Spleen (tissue), 11 donors: ENCODE results near the gene NEURL1. TPM values are rescaled to one million over a fixed set of nuclear protein-coding genes. Genes with fewer than 3 reads are reported as not detected.

ENCODE experiments used
- DNase-seq: peaks from one replicate; pipeline ENCODE4 v3.0.0-alpha.2; 2020
- H3K27ac ChIP-seq, 8 donors: fragments of 200-600 bp; sonication (generic) in 7 of 8; 1 replicate in 4 of 8; 2 replicates in 4 of 8; pipeline versions ENCODE4 v1.5.0 to v1.8.0; 2016 to 2021; ENCODE audit warnings: inconsistent platforms in 4 of 8, mild to moderate bottlenecking in 4 of 8, moderate library complexity in 1 of 8
- H3K27me3 ChIP-seq, 7 donors: fragments of 200-600 bp; sonication (generic) in 6 of 7; replicated peaks in 1 of 7; 1 replicate in 4 of 7; 2 replicates in 3 of 7; pipeline versions ENCODE4 v1.5.0 to v1.8.0; 2016 to 2021; ENCODE audit warnings: inconsistent platforms in 3 of 7, mild to moderate bottlenecking in 1 of 7
- H3K36me3 ChIP-seq, 6 donors: fragments of 200-600 bp; sonication (generic) in 5 of 6; 1 replicate in 4 of 6; 2 replicates in 2 of 6; pipeline versions ENCODE4 v1.5.0 to v1.8.0; 2016 to 2021; ENCODE audit warnings: inconsistent platforms in 2 of 6
- H3K4me1 ChIP-seq, 6 donors: fragments of 200-600 bp; sonication (generic) in 5 of 6; 1 replicate in 3 of 6; 2 replicates in 3 of 6; pipeline versions ENCODE4 v1.5.0 to v1.8.0; 2016 to 2021; ENCODE audit warnings: inconsistent platforms in 3 of 6
- H3K4me3 ChIP-seq, 8 donors: fragments of 200-600 bp; sonication (generic) in 7 of 8; 1 replicate in 4 of 8; 2 replicates in 4 of 8; pipeline versions ENCODE4 v1.5.0 to v1.8.0; 2016 to 2021; ENCODE audit warnings: inconsistent platforms in 4 of 8, mild to moderate bottlenecking in 4 of 8, moderate library complexity in 2 of 8
- H3K9me3 ChIP-seq, 8 donors: fragments of 200-600 bp; sonication (generic) in 7 of 8; 1 replicate in 4 of 8; 2 replicates in 4 of 8; pipeline versions ENCODE4 v1.5.0 to v1.8.0; 2016 to 2021; ENCODE audit warnings: inconsistent platforms in 4 of 8
- CTCF ChIP-seq, 11 experiments: fragments of 200-600 bp in 7 of 11; fragments of 450-650 bp in 4 of 11; sonication (generic) in 4 of 11; IDR thresholded peaks in 8 of 11; conservative IDR thresholded peaks in 3 of 11; 1 replicate in 7 of 11; 2 replicates in 4 of 11; pipeline versions ENCODE4 v1.4.0 to v1.8.0; 2016 to 2021; ENCODE audit warnings: antibody characterized with exemption in 11 of 11, inconsistent platforms in 4 of 11, mild to moderate bottlenecking in 1 of 11
- POLR2A ChIP-seq, 3 donors: fragments of 450-650 bp; IDR thresholded peaks; one replicate each; pipeline ENCODE4 v1.5.1; 2017; ENCODE audit warnings: antibody characterized with exemption in 3 of 3, mild to moderate bottlenecking in 1 of 3
- POLR2AphosphoS5 ChIP-seq, 3 donors: sonication (generic); formaldehyde crosslinking; IDR thresholded peaks; one replicate each; pipeline ENCODE4 v1.5.1; 2017; ENCODE audit warnings: antibody characterized with exemption in 3 of 3
- WGBS, 5 donors: extraction: QIAGEN DNeasy Blood & Tissue Kit in 3 of 5; methylation state at CpG; one replicate each; pipeline versions ENCODE4 v1.1.5 to v1.1.7; 2013 to 2018; 5-methylcytosine and 5-hydroxymethylcytosine counted together
- intact Hi-C: fragments of 100-400 bp; cut with DNase I; formaldehyde crosslinking; loops from one replicate; pipeline ENCODE4 v1.15.0; 2023; ENCODE audit warnings: low total_unique reads
- polyA plus RNA-seq, 3 donors: library from polyadenylated mRNA; stranded (reverse); fragments of 200-250 nt; gene quantifications; one replicate each; pipeline ENCODE4 v1.2.1, GENCODE V29; 2013
- total RNA-seq, 7 donors: library from RNA; depleted of rRNA in 3 of 7; stranded (reverse); fragments of >200 nt in 3 of 7; fragmentation: NEBNext Ultra II Directional in 4 of 7; extraction: Animal tissue kit (Norgen Biotek cat#: 25700) in 4 of 7; gene quantifications; one replicate each; pipeline versions ENCODE4 v1.1.0 to v1.2.1, GENCODE V29; 2016 to 2021
- donor health status: healthy with polysubstance abuse.
- donor health status: DM: no; HTN: no; CAD: no; lungs with moderate emphysema.
- donor health status: DM: no; HTN: no; CAD: no.
- donor health status: Bipolar disorder and iron deficiency.
- donor health status: healthy.
- donor health status: DM: no; HTN: no; CAD: no.
- donor health status: DM: yes; HTN: yes; CAD: no.

Gene NEURL1
- total and polyA plus RNA-seq, 10 donors, result 0.43 to 3.6 (median 2.3) TPM

DNA sequence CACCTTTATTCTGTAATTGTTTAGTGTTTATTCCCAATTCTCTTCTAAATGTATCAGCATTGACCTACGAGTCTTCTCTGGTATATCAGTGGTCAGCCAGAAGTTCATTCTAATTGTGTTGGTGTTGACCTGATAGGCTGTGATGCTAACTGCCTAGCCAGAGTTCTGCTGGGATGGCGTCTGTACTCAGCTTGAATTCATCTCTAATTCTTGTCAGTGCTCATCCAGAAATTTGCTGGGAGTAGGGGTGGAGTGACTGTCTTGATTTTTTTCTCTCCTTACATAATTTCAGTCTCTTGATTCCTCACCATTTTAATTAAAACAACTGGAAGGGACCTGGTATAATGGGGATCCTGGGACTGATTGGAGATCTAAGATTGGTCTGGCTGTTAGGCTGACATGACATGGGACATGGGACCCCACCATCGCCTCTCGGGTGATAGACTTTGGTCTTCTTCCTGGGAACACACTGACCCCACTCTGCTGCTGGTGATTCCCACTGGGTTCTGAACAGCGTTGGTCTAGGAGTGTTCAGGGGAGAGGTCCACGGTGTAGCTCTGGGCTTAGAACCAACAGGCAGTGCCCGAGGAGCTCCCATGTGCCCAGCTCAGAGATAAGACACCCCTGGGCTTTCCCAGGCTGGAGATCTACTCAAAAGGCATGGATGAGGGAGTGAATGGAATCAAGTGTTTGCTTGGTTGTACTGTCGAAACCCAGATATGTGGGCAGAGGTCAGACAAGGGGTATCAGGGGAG is 3.8 kb downstream of the NEURL1 start:
- no peaks in the 10 kb centered on the region for H3K9me3 ChIP-seq
- intact Hi-C loops, result no loop called here
- H3K4me3 ChIP-seq, result no peak overlapping the region
- H3K4me1 ChIP-seq, result peaks cover 7 to 26% (median 18%) of the 10 kb centered on the region in 6 donors
- WGBS, 5 donors, result 75 to 93% (median 90%) methylated on average over 8 of the region's 8 CpGs
- peak; percentile 47 for DNase-seq
- TF ChIP-seq POLR2A (IDR thresholded peaks at IDR 0.05), result no peak
- TF ChIP-seq POLR2AphosphoS5 (IDR thresholded peaks at IDR 0.05), result no peak
- no peak for TF ChIP-seq CTCF (IDR thresholded peaks at IDR 0.05 in 8 of 11, conservative IDR thresholded peaks at IDR 0.05 in 3 of 11)
- peaks cover 0 to 68% (median 27%) of the 10 kb centered on the region in 7 donors for H3K27me3 ChIP-seq
- no peak overlapping the region for H3K27ac ChIP-seq
- H3K36me3 ChIP-seq, result no peaks in the 10 kb centered on the region

DNA sequence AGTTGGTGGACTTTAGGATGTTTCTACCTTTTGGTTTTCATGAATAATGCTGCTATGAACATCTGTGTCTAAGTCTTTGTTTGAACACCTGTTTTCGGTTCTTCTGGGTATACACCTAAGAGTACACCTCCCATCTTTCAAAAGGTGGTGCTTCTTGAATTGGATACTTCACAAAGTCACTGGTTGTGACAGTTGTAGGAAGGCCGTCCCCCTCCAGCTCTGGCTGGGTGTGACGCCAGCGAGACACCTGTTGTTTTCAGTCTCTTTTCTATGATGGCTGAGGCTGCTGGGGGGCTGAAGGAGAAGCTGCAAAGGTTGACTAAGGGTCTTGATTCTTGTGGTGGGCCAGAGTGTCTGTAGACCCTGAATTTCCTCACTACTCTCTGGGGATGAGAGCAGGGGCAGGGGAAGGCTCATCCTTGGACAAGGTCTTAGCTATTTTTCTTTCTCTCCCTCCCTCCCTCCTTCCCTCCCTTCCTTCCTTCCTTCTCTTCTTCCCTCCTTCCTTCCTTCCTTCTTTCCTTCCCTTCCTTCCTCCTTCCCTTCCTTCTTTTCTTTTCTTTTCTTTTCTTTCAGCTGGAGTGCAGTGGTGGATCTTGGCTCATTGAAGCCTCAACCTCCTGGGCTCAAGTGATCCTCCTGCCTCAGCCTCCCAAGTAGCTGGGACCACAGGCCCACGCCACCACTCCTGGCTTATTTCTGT is 5.6 kb downstream of the NEURL1 start:
- Histone ChIP-seq H3K36me3 (no peaks in the 10 kb centered on the region), H3K9me3 (no peaks in the 10 kb centered on the region), H3K27ac (no peak overlapping the region), H3K4me3 (no peak overlapping the region), H3K4me1 (peaks cover 0 to 13% (median 8%) of the 10 kb centered on the region in 6 donors), H3K27me3 (peaks cover 0 to 50% (median 15%) of the 10 kb centered on the region in 7 donors)
- 75 to 91% (median 87%) methylated on average over 5 of the region's 5 CpGs for WGBS, 5 donors
- intact Hi-C loops, result no loop called here
- peak; percentile 42 for DNase-seq
- TF ChIP-seq POLR2A (IDR thresholded peaks at IDR 0.05) (no peak), POLR2AphosphoS5 (IDR thresholded peaks at IDR 0.05) (no peak), CTCF (IDR thresholded peaks at IDR 0.05 in 8 of 11, conservative IDR thresholded peaks at IDR 0.05 in 3 of 11) (no peak)

GRCh38 chr10:103499881-103500280 is 6.4 kb downstream of the NEURL1 start:
- intact Hi-C loops, result no loop called here
- peak; percentile 23 for DNase-seq
- peaks cover 0 to 42% (median 8%) of the 10 kb centered on the region in 7 donors for H3K27me3 ChIP-seq
- TF ChIP-seq POLR2AphosphoS5 (IDR thresholded peaks at IDR 0.05), result no peak
- TF ChIP-seq CTCF (IDR thresholded peaks at IDR 0.05 in 8 of 11, conservative IDR thresholded peaks at IDR 0.05 in 3 of 11), result no peak
- no peak for TF ChIP-seq POLR2A (IDR thresholded peaks at IDR 0.05)
- H3K27ac ChIP-seq, result no peak overlapping the region
- no peak overlapping the region for H3K4me3 ChIP-seq
- WGBS, 5 donors, result 81 to 87% (median 85%) methylated on average over 7 of the region's 7 CpGs
- no peaks in the 10 kb centered on the region for H3K36me3 ChIP-seq
- H3K4me1 ChIP-seq, result peaks cover 0 to 14% (median 8%) of the 10 kb centered on the region in 6 donors
- H3K9me3 ChIP-seq, result no peaks in the 10 kb centered on the region

- intact Hi-C loops, result no loop called here
- no peaks in the 10 kb centered on the region for H3K36me3 ChIP-seq
- no peak for TF ChIP-seq POLR2A (IDR thresholded peaks at IDR 0.05)
- no peak for TF ChIP-seq POLR2AphosphoS5 (IDR thresholded peaks at IDR 0.05)
- TF ChIP-seq CTCF (IDR thresholded peaks at IDR 0.05 in 8 of 11, conservative IDR thresholded peaks at IDR 0.05 in 3 of 11), result no peak
- WGBS, 5 donors, result 42 to 60% (median 48%) methylated on average over 6 of the region's 6 CpGs
- DNase-seq, result peak; percentile 18
- H3K9me3 ChIP-seq, result no peaks in the 10 kb centered on the region
- H3K4me3 ChIP-seq, result no peak overlapping the region
- no peak overlapping the region for H3K27ac ChIP-seq
- H3K27me3 ChIP-seq, result peaks cover 0 to 36% (median 2%) of the 10 kb centered on the region in 7 donors
- H3K4me1 ChIP-seq, result peaks cover 0 to 17% (median 8%) of the 10 kb centered on the region in 6 donors
Observed at GRCh38 chr10:103500481-103500880, 7.0 kb downstream of the NEURL1 start.
